SH-SY5Y (cell line): ENCODE results near the gene NPHP4.

Experiments used
- GATA2 ChIP-seq: IDR thresholded peaks from 2 replicates; pipeline ENCODE4 v1.6.1; 2011; ENCODE audit warnings: mild to moderate bottlenecking, low read depth, low read length
- GATA3 ChIP-seq: IDR thresholded peaks from 2 replicates; pipeline ENCODE4 v1.6.1; 2011; ENCODE audit warnings: low read depth, mild to moderate bottlenecking, low read length, moderate library complexity

- TF ChIP-seq GATA2 = no peak
- TF ChIP-seq GATA3 = no peak
These were observed 6.1 kb upstream of the NPHP4 start for GRCh38 chr1:5998051-5998905.
